ENCODE measurements around the gene PDE4C. TPM values are rescaled to one million over a fixed set of nuclear protein-coding genes. Genes with fewer than 3 reads are reported as not detected.
A peak's percentile ranks its signal among the peaks of the same experiment; 100 is the strongest.

PDE4C gene
- total and polyA plus RNA-seq, 9 of the 15 experiments (the other 6 are each of a cell fraction or from before 2014, with no cell fraction given), result 0.04 to 0.91 (median 0.20) TPM; not detected in 1

GRCh38 chr19:18204394-18205199 is 21.6 kb downstream of the PDE4C start (continued):
- TF ChIP-seq NONO (IDR thresholded peaks at IDR 0.05; ENCODE audit: low read depth in 2 of 2, low read length in 1 of 2), result peak in 1 of 2 experiments; percentile 97; a peak in 2 of 4 replicates
- no peak for TF ChIP-seq MXD1 (CRISPR knock-in tag; IDR thresholded peaks at IDR 0.05; ENCODE audit: borderline replicate concordance, poor library complexity, severe bottlenecking)
- TF ChIP-seq KAT2B (IDR thresholded peaks at IDR 0.05; ENCODE audit: low read depth, low read length), result no peak
- no peak for TF ChIP-seq KLF6 (CRISPR knock-in tag; IDR thresholded peaks at IDR 0.05; ENCODE audit: borderline replicate concordance)
- TF ChIP-seq SIN3A (IDR thresholded peaks at IDR 0.05; ENCODE audit: borderline replicate concordance in 2 of 2, control insufficient read depth in 1 of 2, low read depth in 2 of 2, low read length in 2 of 2), result no peak; a peak in 1 of 4 replicates
- TF ChIP-seq GABPB1 (CRISPR knock-in tag; IDR thresholded peaks at IDR 0.05), result peak; percentile 14; the same call in 1 of the 2 replicates
- TF ChIP-seq, protein P1, sequence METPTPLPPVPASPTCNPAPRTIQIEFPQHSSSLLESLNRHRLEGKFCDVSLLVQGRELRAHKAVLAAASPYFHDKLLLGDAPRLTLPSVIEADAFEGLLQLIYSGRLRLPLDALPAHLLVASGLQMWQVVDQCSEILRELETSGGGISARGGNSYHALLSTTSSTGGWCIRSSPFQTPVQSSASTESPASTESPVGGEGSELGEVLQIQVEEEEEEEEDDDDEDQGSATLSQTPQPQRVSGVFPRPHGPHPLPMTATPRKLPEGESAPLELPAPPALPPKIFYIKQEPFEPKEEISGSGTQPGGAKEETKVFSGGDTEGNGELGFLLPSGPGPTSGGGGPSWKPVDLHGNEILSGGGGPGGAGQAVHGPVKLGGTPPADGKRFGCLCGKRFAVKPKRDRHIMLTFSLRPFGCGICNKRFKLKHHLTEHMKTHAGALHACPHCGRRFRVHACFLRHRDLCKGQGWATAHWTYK (CRISPR knock-in tag; IDR thresholded peaks at IDR 0.05), result no peak
- peak; percentile 32; the same call in 1 of the 2 replicates for TF ChIP-seq NR2C1 (IDR thresholded peaks at IDR 0.05)
- TF ChIP-seq NR2C1 (tag; IDR thresholded peaks at IDR 0.05), result 0 out of 2 replicates have a peak, but pooled peaks have one; percentile 5
- TF ChIP-seq, protein P2, sequence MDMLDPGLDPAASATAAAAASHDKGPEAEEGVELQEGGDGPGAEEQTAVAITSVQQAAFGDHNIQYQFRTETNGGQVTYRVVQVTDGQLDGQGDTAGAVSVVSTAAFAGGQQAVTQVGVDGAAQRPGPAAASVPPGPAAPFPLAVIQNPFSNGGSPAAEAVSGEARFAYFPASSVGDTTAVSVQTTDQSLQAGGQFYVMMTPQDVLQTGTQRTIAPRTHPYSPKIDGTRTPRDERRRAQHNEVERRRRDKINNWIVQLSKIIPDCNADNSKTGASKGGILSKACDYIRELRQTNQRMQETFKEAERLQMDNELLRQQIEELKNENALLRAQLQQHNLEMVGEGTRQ (CRISPR knock-in tag; IDR thresholded peaks at IDR 0.05), result no peak
- TF ChIP-seq CBX8 (IDR thresholded peaks at IDR 0.05; ENCODE audit: borderline replicate concordance, extremely low read depth, low read depth, low read length, poor library complexity, severe bottlenecking), result no peak
- TF ChIP-seq TAF1 (IDR thresholded peaks at IDR 0.05; ENCODE audit: control insufficient read depth, extremely low read depth, insufficient read depth, low read length, severe bottlenecking), result peak; percentile 53
- no peak for TF ChIP-seq ZNF518B (CRISPR knock-in tag; IDR thresholded peaks at IDR 0.05)
- TF ChIP-seq ZNF324 (CRISPR knock-in tag; IDR thresholded peaks at IDR 0.05), result no peak
- no peak for TF ChIP-seq POLR2G (IDR thresholded peaks at IDR 0.05; ENCODE audit: low read depth, low read length)
- no peak for TF ChIP-seq CHD1 (IDR thresholded peaks at IDR 0.05; ENCODE audit: low read length)
- TF ChIP-seq POLR3A (IDR thresholded peaks at IDR 0.05; ENCODE audit: borderline replicate concordance, extremely low read depth, insufficient read depth, insufficient read length), result no peak
